ENCODE measurements around the gene ADAMTS3.

The ADAMTS3 gene

DNA sequence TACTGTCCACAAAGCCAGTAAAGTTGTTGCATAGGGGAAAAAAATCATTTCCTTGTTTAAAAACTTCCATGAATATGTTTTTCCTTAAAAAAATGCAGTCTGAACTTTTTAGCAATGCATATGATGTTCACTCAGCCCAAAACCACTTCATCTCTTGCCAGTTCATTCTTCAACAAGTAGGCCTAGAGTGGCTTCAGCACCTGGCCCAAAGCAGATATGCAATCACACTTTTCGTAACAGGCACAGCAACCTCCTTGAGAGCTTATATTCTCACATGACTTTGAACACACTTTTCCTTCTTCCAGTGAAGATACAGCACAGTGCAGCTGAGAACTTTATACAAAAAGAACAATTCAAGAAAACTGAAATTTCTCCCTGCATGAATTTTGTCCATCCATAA is 128.6 kb downstream of the ADAMTS3 start:
- no peak for ATAC-seq
- TF ChIP-seq ZNF70 (CRISPR knock-in tag; IDR thresholded peaks at IDR 0.05) (no peak), ZC3H10 (CRISPR knock-in tag; IDR thresholded peaks at IDR 0.05) (no peak)

DNA sequence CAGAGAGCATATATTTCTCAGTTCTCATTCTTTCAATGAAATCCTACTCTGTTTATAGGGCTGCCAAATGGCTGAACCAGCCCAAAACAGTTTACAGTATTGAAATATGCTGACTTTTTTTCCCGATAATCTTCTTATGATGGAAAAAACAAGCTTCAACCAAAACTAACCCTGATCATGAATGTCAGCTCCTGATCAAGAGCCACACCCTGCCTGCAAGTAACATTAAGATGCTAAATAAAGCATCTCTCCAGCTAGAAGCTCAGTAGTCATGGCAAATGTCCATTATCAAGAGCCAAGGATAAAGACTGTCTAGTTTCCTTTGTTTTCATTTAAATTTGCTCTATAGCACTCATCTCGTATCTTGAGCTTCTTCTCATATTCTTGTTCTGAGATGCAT is 136.0 kb downstream of the ADAMTS3 start:
- ATAC-seq, result no peak
- TF ChIP-seq ESRRG (CRISPR knock-in tag; IDR thresholded peaks at IDR 0.05) (no peak), POU6F1 (CRISPR knock-in tag; IDR thresholded peaks at IDR 0.05; ENCODE audit: borderline replicate concordance, low read depth) (no peak), ZFP3 (CRISPR knock-in tag; IDR thresholded peaks at IDR 0.05) (no peak), ZNF8 (CRISPR knock-in tag; IDR thresholded peaks at IDR 0.05) (no peak), PPARA (CRISPR knock-in tag; IDR thresholded peaks at IDR 0.05; ENCODE audit: borderline replicate concordance) (no peak), CSDC2 (CRISPR knock-in tag; IDR thresholded peaks at IDR 0.05) (no peak), TCF4 (CRISPR knock-in tag; IDR thresholded peaks at IDR 0.05; ENCODE audit: borderline replicate concordance) (no peak), ZFP30 (CRISPR knock-in tag; IDR thresholded peaks at IDR 0.05) (no peak), BACH2 (CRISPR knock-in tag; IDR thresholded peaks at IDR 0.05; ENCODE audit: borderline replicate concordance) (no peak), ZNF70 (CRISPR knock-in tag; IDR thresholded peaks at IDR 0.05) (no peak), SNAI2 (CRISPR knock-in tag; IDR thresholded peaks at IDR 0.05) (no peak), ISL1 (CRISPR knock-in tag; IDR thresholded peaks at IDR 0.05) (no peak), ZC3H10 (CRISPR knock-in tag; IDR thresholded peaks at IDR 0.05) (no peak), TOX (CRISPR knock-in tag; IDR thresholded peaks at IDR 0.05; ENCODE audit: borderline replicate concordance) (no peak)
- TF ChIP-seq, protein P1, sequence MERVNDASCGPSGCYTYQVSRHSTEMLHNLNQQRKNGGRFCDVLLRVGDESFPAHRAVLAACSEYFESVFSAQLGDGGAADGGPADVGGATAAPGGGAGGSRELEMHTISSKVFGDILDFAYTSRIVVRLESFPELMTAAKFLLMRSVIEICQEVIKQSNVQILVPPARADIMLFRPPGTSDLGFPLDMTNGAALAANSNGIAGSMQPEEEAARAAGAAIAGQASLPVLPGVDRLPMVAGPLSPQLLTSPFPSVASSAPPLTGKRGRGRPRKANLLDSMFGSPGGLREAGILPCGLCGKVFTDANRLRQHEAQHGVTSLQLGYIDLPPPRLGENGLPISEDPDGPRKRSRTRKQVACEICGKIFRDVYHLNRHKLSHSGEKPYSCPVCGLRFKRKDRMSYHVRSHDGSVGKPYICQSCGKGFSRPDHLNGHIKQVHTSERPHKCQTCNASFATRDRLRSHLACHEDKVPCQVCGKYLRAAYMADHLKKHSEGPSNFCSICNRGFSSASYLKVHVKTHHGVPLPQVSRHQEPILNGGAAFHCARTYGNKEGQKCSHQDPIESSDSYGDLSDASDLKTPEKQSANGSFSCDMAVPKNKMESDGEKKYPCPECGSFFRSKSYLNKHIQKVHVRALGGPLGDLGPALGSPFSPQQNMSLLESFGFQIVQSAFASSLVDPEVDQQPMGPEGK (CRISPR knock-in tag; IDR thresholded peaks at IDR 0.05; ENCODE audit: borderline replicate concordance), result no peak
- TF ChIP-seq, protein P2, sequence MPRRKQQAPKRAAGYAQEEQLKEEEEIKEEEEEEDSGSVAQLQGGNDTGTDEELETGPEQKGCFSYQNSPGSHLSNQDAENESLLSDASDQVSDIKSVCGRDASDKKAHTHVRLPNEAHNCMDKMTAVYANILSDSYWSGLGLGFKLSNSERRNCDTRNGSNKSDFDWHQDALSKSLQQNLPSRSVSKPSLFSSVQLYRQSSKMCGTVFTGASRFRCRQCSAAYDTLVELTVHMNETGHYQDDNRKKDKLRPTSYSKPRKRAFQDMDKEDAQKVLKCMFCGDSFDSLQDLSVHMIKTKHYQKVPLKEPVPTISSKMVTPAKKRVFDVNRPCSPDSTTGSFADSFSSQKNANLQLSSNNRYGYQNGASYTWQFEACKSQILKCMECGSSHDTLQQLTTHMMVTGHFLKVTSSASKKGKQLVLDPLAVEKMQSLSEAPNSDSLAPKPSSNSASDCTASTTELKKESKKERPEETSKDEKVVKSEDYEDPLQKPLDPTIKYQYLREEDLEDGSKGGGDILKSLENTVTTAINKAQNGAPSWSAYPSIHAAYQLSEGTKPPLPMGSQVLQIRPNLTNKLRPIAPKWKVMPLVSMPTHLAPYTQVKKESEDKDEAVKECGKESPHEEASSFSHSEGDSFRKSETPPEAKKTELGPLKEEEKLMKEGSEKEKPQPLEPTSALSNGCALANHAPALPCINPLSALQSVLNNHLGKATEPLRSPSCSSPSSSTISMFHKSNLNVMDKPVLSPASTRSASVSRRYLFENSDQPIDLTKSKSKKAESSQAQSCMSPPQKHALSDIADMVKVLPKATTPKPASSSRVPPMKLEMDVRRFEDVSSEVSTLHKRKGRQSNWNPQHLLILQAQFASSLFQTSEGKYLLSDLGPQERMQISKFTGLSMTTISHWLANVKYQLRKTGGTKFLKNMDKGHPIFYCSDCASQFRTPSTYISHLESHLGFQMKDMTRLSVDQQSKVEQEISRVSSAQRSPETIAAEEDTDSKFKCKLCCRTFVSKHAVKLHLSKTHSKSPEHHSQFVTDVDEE (CRISPR knock-in tag; IDR thresholded peaks at IDR 0.05), result no peak
- TF ChIP-seq, protein P3, sequence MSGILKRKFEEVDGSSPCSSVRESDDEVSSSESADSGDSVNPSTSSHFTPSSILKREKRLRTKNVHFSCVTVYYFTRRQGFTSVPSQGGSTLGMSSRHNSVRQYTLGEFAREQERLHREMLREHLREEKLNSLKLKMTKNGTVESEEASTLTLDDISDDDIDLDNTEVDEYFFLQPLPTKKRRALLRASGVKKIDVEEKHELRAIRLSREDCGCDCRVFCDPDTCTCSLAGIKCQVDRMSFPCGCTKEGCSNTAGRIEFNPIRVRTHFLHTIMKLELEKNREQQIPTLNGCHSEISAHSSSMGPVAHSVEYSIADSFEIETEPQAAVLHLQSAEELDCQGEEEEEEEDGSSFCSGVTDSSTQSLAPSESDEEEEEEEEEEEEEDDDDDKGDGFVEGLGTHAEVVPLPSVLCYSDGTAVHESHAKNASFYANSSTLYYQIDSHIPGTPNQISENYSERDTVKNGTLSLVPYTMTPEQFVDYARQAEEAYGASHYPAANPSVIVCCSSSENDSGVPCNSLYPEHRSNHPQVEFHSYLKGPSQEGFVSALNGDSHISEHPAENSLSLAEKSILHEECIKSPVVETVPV (CRISPR knock-in tag; IDR thresholded peaks at IDR 0.05), result no peak

DNA sequence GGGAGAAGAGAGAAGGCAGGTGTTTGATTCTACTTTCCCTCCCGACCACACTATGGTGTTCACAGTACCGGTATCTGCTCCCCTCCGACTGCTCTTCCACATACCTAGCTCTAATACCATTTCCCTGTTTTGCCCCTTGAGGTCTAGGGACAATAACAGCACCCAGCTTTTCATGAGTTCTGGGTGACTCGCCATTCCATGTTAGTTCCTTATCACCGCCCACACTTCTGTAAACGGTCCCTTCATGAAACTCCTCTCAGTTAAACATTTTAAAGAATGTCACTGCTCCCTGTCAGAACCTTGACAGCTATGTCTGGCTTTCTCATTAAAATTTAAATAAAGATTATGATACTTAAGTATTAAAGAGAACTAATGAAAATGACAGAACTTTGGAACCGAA is 136.7 kb downstream of the ADAMTS3 start:
- ATAC-seq, result no peak
- TF ChIP-seq, protein P3 (CRISPR knock-in tag; IDR thresholded peaks at IDR 0.05), result no peak
- TF ChIP-seq, protein P2 (CRISPR knock-in tag; IDR thresholded peaks at IDR 0.05), result no peak
- TF ChIP-seq ZFP3 (CRISPR knock-in tag; IDR thresholded peaks at IDR 0.05) (no peak), BACH2 (CRISPR knock-in tag; IDR thresholded peaks at IDR 0.05; ENCODE audit: borderline replicate concordance) (no peak), POU6F1 (CRISPR knock-in tag; IDR thresholded peaks at IDR 0.05; ENCODE audit: borderline replicate concordance, low read depth) (no peak)

All from SK-N-SH treated with all-trans-retinoic acid at 6 μM for 48 hours (cell line).